Hepatocyte (in vitro differentiated cells): ENCODE results near the gene OTUD5.

Source experiments
- EZH2phosphoT487 ChIP-seq: fragments of 200-600 bp; sonication (generic); IDR thresholded peaks from one replicate; pipeline ENCODE4 v1.6.1; 2018; ENCODE audit warnings: antibody characterized with exemption, mild to moderate bottlenecking, low read depth, moderate library complexity; ENCODE audit not compliant: unreplicated experiment, severe bottlenecking
- TF ChIP-seq, protein P1 (sequence below): fragments of 200-600 bp; sonication (generic); IDR thresholded peaks from 2 replicates; pipeline ENCODE4 v1.5.1; 2016; ENCODE audit warnings: antibody characterized with exemption, mild to moderate bottlenecking; ENCODE audit not compliant: poor library complexity

DNA sequence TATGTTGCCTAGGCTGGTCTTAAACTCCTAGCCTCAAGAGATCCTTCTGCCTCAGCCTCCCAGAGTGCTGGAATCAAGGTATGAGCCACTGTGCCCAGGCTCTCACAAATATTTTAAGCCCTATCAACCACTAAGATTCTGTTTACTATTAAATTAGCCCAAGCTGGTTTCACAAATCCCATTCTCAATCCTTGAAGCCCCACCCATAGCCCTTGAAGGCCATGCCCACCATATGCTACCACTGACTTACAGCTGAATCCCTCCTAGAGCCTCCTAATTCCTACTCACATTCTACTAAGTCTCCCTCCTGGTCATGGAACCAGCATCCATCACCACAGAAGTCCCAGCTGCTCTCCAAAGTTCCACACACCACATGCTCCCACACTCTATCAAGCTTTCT is 34.9 kb upstream of the OTUD5 start:
- TF ChIP-seq, protein P1, sequence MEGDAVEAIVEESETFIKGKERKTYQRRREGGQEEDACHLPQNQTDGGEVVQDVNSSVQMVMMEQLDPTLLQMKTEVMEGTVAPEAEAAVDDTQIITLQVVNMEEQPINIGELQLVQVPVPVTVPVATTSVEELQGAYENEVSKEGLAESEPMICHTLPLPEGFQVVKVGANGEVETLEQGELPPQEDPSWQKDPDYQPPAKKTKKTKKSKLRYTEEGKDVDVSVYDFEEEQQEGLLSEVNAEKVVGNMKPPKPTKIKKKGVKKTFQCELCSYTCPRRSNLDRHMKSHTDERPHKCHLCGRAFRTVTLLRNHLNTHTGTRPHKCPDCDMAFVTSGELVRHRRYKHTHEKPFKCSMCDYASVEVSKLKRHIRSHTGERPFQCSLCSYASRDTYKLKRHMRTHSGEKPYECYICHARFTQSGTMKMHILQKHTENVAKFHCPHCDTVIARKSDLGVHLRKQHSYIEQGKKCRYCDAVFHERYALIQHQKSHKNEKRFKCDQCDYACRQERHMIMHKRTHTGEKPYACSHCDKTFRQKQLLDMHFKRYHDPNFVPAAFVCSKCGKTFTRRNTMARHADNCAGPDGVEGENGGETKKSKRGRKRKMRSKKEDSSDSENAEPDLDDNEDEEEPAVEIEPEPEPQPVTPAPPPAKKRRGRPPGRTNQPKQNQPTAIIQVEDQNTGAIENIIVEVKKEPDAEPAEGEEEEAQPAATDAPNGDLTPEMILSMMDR = no peak
- TF ChIP-seq EZH2phosphoT487 = no peak
